HG03354 (cell line): ENCODE results near the gene ACOXL.
A peak's percentile ranks its signal among the peaks of the same experiment; 100 is the strongest.

ENCODE experiments used
- ATAC-seq: cut with Tn5 transposase; IDR thresholded peaks from one replicate; pipeline ENCODE4 v1.9.1; 2021; ENCODE audit warnings: mild to moderate bottlenecking; ENCODE audit not compliant: unreplicated experiment, poor library complexity, severe bottlenecking

ACOXL gene

GRCh38 chr2:110784047-110784631, 51.8 kb downstream of the ACOXL start:
- no peak for ATAC-seq

- ATAC-seq = no peak
Measured at GRCh38 chr2:110785439-110785838, 53.1 kb downstream of the ACOXL start.

- no peak for ATAC-seq
Measured at GRCh38 chr2:110788976-110789375, 56.6 kb downstream of the ACOXL start.

GRCh38 chr2:110789706-110790105, 57.3 kb downstream of the ACOXL start:
- ATAC-seq = no peak

GRCh38 chr2:110790907-110791306, 58.5 kb downstream of the ACOXL start:
- ATAC-seq = no peak

- ATAC-seq = no peak
Measured at GRCh38 chr2:110791435-110791834, 59.1 kb downstream of the ACOXL start.

- no peak for ATAC-seq
Measured at GRCh38 chr2:110793034-110793433, 60.7 kb downstream of the ACOXL start.

- no peak for ATAC-seq
Measured at GRCh38 chr2:110794390-110794789, 62.0 kb downstream of the ACOXL start.

GRCh38 chr2:110794951-110795350, 62.6 kb downstream of the ACOXL start:
- no peak for ATAC-seq

GRCh38 chr2:110796716-110797301, 64.4 kb downstream of the ACOXL start:
- ATAC-seq = no peak

GRCh38 chr2:110799376-110799775, 67.0 kb downstream of the ACOXL start:
- no peak for ATAC-seq

- ATAC-seq = no peak
Measured at GRCh38 chr2:110800611-110801402, 68.4 kb downstream of the ACOXL start.

- no peak for ATAC-seq
Measured at GRCh38 chr2:110802208-110802932, 70.0 kb downstream of the ACOXL start.

- no peak for ATAC-seq
Measured at GRCh38 chr2:110804433-110804832, 72.1 kb downstream of the ACOXL start.

GRCh38 chr2:110804915-110805314, 72.5 kb downstream of the ACOXL start:
- ATAC-seq = peak; percentile 65

GRCh38 chr2:110805894-110806452, 73.6 kb downstream of the ACOXL start:
- peak; percentile 47 for ATAC-seq

GRCh38 chr2:110807522-110807921, 75.1 kb downstream of the ACOXL start:
- ATAC-seq = no peak

- no peak for ATAC-seq
Measured at GRCh38 chr2:110810404-110810803, 78.0 kb downstream of the ACOXL start.

- no peak for ATAC-seq
Measured at GRCh38 chr2:110812726-110813645, 80.6 kb downstream of the ACOXL start.
